Measurements from ENCODE around the gene ZNF823. TPM values are rescaled to one million over a fixed set of nuclear protein-coding genes. Genes with fewer than 3 reads are reported as not detected.
A peak's percentile ranks its signal among the peaks of the same experiment; 100 is the strongest.

Gene ZNF823
- total and polyA plus RNA-seq, 2 of the 13 experiments (the other 11 are each of a cell fraction or from before 2014, with no cell fraction given): 5.7 to 11.7 TPM

GRCh38 chr19:11699931-11700794, 38.6 kb downstream of the ZNF823 start (continued):
- TF ChIP-seq RFX5 (IDR thresholded peaks at IDR 0.05; ENCODE audit: low read depth, low read length) (no peak), STAT5B (CRISPR knock-in tag; IDR thresholded peaks at IDR 0.05) (no peak), ZSCAN29 (CRISPR knock-in tag; conservative IDR thresholded peaks at IDR 0.05) (no peak), GRHL1 (CRISPR knock-in tag; conservative IDR thresholded peaks at IDR 0.05) (no peak), ZSCAN9 (CRISPR knock-in tag; IDR thresholded peaks at IDR 0.05; ENCODE audit: borderline replicate concordance) (0 out of 2 replicates have a peak, but pooled peaks have one; percentile 28), HES4 (CRISPR knock-in tag; IDR thresholded peaks at IDR 0.05; ENCODE audit: borderline replicate concordance) (no peak), TAF1 (CRISPR knock-in tag; IDR thresholded peaks at IDR 0.05) (no peak), ZBTB44 (CRISPR knock-in tag; IDR thresholded peaks at IDR 0.05) (no peak), MTERF4 (CRISPR knock-in tag; IDR thresholded peaks at IDR 0.05) (no peak), ZNF501 (CRISPR knock-in tag; IDR thresholded peaks at IDR 0.05) (no peak), ZFP82 (CRISPR knock-in tag; IDR thresholded peaks at IDR 0.05; ENCODE audit: borderline replicate concordance) (no peak), ZNF430 (CRISPR knock-in tag; IDR thresholded peaks at IDR 0.05) (no peak), PAXIP1 (CRISPR knock-in tag; conservative IDR thresholded peaks at IDR 0.05) (no peak), RBFOX2 (IDR thresholded peaks at IDR 0.05; ENCODE audit: low read depth, low read length) (no peak), ZNF446 (CRISPR knock-in tag; IDR thresholded peaks at IDR 0.05) (no peak), EP300 (IDR thresholded peaks at IDR 0.05; ENCODE audit: low read depth in 2 of 2, low read length in 2 of 2) (no peak), EP300 (CRISPR knock-in tag; IDR thresholded peaks at IDR 0.05; ENCODE audit: borderline replicate concordance) (no peak), ZFP36 (IDR thresholded peaks at IDR 0.05; ENCODE audit: borderline replicate concordance, low read depth, low read length, partially characterized antibody) (no peak), HNRNPH1 (optimal IDR thresholded peaks at IDR 0.05; ENCODE audit: low read depth, low read length) (no peak)
- TF ChIP-seq, protein P1, sequence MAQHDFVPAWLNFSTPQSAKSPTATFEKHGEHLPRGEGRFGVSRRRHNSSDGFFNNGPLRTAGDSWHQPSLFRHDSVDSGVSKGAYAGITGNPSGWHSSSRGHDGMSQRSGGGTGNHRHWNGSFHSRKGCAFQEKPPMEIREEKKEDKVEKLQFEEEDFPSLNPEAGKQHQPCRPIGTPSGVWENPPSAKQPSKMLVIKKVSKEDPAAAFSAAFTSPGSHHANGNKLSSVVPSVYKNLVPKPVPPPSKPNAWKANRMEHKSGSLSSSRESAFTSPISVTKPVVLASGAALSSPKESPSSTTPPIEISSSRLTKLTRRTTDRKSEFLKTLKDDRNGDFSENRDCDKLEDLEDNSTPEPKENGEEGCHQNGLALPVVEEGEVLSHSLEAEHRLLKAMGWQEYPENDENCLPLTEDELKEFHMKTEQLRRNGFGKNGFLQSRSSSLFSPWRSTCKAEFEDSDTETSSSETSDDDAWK (CRISPR knock-in tag; IDR thresholded peaks at IDR 0.05): no peak
